ENCODE results near the gene CIAO3.
"Not testable (repeated sequence)": the region's sequence is repeated elsewhere in the genome, so short reads cannot be mapped to it uniquely, and the experiment has no call there.

The CIAO3 gene
- 6.2 to 41.8 (median 19.5) reads per million in 18 experiments for total RNA-seq

GRCh38 chr16:740764-741505 is at the start of gene CIAO3:
Gene CIAO3 (minus strand): TSS chr16:740997. CDS start chr16:740985, 12 bp downstream.
- DNase-seq = peak; percentile 89 to 93

GRCh38 chr16:790086-790485 is 49.3 kb upstream of the CIAO3 start:
- no peak for DNase-seq

GRCh38 chr16:789191-789850 is 48.5 kb upstream of the CIAO3 start:
- DNase-seq = no peak

GRCh38 chr16:788399-789126 is 47.8 kb upstream of the CIAO3 start, which contains the start of gene CHTF18:
Gene CHTF18 (plus strand): TSS chr16:788620. CDS start chr16:788685, 65 bp downstream.
- DNase-seq = peak; percentile 94 to 96

- DNase-seq = no peak
Observed at GRCh38 chr16:787978-788398, 47.2 kb upstream of the CIAO3 start, which contains the start of gene RPUSD1. Gene RPUSD1 (minus strand): TSS chr16:788381. CDS start chr16:787737, 644 bp downstream.

GRCh38 chr16:787321-787966 is 46.6 kb upstream of the CIAO3 start:
- DNase-seq = no peak

- peak; percentile 58 to 63 for DNase-seq
Observed at GRCh38 chr16:785563-786535, 45.1 kb upstream of the CIAO3 start.

GRCh38 chr16:784431-784830 is 43.6 kb upstream of the CIAO3 start:
- no peak for DNase-seq

- no peak for DNase-seq
Observed at GRCh38 chr16:783404-784161, 42.8 kb upstream of the CIAO3 start.

GRCh38 chr16:782766-783403 is 42.1 kb upstream of the CIAO3 start:
- DNase-seq = no peak

- DNase-seq = no peak
Observed at GRCh38 chr16:782258-782657, 41.5 kb upstream of the CIAO3 start.

- DNase-seq = no peak
Observed at GRCh38 chr16:781346-782010, 40.7 kb upstream of the CIAO3 start.

GRCh38 chr16:780296-780695 is 39.5 kb upstream of the CIAO3 start:
- no peak for DNase-seq

GRCh38 chr16:779561-779960 is 38.8 kb upstream of the CIAO3 start:
- no peak for DNase-seq

GRCh38 chr16:778909-779527 is 38.2 kb upstream of the CIAO3 start:
- DNase-seq = no peak

- no peak for DNase-seq
Observed at GRCh38 chr16:778447-778846, 37.6 kb upstream of the CIAO3 start.

- DNase-seq = no peak
Observed at GRCh38 chr16:777826-778225, 37.0 kb upstream of the CIAO3 start.

- DNase-seq = no peak
Observed at GRCh38 chr16:776824-777223, 36.0 kb upstream of the CIAO3 start.

- DNase-seq = not testable (repeated sequence)
Observed at GRCh38 chr16:776298-776697, 35.5 kb upstream of the CIAO3 start.
